NCI-H510A (cell line): ENCODE results near the gene OR1E2.
"Not testable (repeated sequence)": the region's sequence is repeated elsewhere in the genome, so short reads cannot be mapped to it uniquely, and the experiment has no call there.

Source experiments
- DNase-seq: peaks from one replicate; lab custom pipeline; 2025; lab: John Stamatoyannopoulos, UW

The OR1E2 gene, protein sequence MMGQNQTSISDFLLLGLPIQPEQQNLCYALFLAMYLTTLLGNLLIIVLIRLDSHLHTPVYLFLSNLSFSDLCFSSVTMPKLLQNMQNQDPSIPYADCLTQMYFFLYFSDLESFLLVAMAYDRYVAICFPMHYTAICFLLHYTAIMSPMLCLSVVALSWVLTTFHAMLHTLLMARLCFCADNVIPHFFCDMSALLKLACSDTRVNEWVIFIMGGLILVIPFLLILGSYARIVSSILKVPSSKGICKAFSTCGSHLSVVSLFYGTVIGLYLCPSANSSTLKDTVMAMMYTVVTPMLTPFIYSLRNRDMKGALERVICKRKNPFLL

DNA sequence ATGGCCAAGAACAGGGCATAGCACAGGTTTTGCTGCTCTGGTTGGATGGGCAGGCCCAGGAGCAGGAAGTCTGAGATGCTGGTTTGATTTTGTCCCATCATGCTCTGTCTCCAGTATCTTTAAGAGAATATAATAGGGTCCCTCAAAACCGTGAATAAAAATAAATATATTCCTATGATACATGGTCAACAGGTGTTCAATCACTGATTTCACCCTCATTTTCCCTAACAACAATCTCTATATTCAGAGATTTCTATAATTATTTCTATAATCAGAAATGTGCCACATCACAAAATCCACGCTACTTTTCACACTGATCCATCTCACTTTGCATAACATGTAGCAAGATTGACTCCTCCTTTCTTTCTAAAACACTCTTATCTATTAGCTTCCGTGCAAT lies at the start of gene OR1E2:
Gene OR1E2, minus strand, starts transcription at position 101 of the 400 bp plus-strand sequence. Its CDS starts 0 bp downstream, at position 101.
- no peak for DNase-seq

DNA sequence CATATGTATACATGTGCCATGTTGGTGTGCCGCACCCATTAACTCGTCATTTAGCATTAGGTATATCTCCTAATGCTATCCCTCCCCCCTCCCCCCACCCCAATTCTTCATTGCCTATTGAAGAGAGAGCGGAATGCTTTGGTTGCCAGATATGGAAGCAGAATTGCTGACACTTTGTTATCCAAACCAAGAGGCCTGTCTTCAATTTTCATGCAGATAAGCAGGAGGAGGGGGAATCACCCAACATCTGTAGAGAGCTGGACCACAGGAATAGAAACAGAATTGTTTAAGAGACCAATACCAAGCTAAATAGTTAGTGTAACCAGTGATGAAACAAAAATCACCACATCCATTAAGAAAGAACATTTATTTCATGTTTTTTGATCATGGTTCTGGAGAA lies 49.2 kb upstream of the OR1E2 start:
- no peak for DNase-seq

DNA sequence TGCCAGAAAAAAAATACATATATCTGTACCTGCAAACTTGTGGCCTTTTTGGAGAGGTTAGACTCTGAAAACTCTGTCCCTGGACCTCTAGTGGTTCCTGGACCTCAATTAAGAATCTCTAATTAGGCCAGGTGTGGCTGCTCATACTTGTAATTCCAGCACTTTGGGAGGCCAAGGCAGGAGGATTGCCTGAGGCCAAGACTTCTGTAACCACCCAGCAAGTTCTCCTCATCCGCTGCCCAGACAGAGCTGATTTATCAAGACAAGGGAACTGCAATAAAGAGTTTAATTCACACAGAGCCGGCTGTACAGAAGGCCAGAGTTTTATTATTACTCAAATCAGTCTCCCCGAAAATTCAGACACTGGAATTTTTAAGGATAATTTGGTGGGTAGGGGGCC lies 46.3 kb upstream of the OR1E2 start:
- no peak for DNase-seq

DNA sequence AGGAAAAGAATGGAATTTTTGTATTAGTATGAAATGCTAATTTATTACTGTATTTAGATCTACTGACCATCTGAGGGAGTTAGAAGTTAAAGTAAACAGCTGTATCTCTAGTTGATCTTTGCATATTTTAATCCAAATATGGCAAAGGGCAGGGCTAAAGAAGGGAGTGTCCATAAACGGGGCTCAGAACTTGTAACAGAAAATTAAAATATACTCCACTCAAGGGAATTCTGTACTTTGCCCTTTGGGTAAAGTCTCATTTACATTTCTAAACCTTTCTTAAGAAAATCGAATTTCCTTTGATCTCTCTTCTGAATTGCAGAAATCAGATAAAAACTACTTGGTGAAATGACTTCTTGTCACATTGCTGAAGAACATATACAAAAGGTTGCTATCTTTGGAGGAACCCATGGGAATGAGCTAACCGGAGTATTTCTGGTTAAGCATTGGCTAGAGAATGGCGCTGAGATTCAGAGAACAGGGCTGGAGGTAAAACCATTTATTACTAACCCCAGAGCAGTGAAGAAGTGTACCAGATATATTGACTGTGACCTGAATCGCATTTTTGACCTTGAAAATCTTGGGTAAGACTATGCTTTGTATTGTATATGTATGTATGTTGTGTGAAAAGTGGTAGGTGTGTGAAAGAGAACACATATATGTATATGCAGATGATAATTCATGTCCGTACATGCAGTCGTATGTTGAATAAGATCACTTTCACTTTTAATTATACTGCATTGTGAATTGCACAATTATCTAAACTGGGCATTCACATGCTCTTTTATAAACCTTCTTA lies 42.4 kb upstream of the OR1E2 start, which contains the start of gene ASPA:
Gene ASPA, plus strand, starts transcription at position 186 of the 799 bp plus-strand sequence. Its CDS starts 163 bp downstream, at position 349.
- DNase-seq, result no peak

DNA sequence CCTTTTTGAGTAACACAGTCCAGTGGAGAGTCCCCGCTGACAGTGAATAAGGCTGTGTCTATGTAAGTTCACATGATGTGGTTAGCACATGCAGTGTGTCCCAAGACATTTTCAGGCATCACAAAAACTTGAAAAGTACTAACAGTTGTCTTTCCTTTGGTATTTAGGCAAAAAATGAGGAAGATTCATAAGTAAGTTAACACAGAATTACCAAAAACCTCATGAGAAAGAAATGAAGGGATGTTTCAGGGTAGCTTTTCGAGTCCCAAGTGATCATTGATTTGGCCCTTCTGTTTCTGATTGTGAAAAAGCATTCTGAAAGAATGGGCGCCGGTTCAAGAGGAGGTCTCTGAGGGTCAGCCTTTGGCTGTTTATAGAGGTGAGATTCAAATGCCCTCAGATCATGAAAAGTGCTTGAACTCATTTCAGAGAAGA lies 41.6 kb upstream of the OR1E2 start:
- DNase-seq, result no peak

DNA sequence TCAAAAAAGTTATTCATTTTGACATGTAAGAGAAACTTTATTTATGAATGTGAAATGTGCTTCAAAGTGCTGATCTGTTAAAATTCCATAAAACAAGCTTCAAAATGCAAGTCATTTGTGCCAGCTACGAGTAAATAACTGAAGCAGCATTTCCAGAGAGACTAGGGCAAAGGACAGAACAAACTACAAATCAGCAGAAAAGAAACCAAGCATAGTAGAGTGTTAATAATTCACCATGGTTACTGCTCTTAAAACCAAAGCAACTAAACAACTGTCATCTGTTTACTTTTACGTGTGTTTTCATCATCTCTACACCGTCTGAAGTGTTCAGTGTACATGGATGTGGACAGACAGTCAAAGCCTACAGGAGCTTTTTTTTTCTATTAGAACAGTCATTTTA lies 40.6 kb upstream of the OR1E2 start:
- DNase-seq, result no peak

DNA sequence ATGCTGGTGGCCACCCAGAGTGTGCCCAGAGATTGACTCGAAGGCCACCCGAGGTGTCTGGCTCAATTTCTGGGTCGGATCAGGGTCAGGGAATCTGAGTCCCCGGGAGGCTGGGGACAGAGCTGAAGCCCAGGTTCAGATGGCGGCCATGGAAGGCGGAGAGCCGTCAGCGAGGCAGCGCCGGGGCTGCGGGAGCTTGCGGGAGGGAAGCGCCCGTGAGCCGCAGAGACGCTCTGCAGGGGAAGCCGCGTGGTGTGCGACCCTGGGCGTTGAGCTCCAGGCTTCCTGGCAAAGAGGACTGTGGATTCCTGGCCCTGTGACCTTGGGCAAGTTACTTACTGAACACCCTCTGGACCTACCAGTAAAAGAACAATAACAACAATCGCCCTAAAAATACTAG lies 38.5 kb upstream of the OR1E2 start:
- DNase-seq, result no peak

DNA sequence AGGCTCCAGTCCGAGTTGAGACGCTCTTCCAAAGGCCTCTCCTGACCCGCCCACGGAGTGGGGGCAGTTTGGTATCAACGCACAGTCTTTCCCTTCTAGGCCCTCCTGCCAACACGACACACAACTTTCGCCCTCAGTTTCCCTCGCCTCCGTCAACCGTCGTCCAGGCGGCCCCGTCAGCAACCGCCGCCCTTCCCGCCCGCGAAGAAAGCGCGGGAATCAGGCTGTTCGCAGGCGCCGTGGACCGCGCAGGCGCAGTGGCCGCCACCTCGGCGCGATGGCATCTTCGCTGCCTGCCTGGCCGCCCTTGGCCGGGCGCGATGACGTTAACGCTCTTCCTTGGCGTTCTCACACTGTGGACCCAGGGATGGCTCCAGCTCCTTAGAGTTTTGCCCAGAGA lies 38.0 kb upstream of the OR1E2 start, which contains the start of gene SPATA22:
Gene SPATA22, minus strand, starts transcription at position 221 of the 400 bp plus-strand sequence. CDS start 2,494 bp downstream, outside the sequence.
- no peak for DNase-seq

DNA sequence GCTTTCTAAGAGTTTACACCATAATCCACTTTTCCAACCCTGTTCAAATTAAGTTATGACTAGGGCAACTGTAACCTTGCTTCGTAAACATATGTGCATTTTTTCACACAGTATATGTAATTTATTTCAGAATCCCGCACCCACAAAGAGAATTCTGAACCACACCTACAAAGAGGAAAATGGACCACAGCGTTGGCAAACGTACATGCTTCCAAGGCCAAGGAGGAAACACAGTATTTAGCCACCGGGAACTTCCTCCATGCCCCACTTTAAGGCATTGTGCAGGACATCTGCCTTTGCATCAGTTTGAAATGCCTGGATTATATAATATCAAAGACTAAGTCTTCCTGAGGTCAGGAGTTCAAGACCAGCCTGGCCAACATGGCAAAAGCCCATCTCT lies 35.9 kb upstream of the OR1E2 start:
- no peak for DNase-seq

DNA sequence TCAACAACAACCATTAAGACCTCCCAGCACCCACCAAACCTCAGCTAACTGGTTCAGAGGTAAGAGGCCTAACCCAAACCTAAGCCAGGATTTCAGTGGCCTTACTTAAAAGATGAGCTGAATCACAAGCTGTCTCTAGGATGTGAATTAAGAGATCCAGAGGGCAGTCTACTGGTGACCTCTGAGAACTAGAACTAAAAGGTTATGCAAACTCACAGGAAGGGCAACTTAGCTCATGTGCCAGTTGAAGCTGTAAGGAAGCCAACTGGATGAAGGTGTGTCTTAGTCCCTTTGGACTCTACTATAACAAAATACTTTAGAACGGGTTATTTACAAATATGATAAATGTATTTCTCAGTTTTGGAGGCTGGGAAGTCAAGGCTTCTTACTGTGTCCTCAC lies 32.7 kb upstream of the OR1E2 start:
- DNase-seq, result not testable (repeated sequence)

DNA sequence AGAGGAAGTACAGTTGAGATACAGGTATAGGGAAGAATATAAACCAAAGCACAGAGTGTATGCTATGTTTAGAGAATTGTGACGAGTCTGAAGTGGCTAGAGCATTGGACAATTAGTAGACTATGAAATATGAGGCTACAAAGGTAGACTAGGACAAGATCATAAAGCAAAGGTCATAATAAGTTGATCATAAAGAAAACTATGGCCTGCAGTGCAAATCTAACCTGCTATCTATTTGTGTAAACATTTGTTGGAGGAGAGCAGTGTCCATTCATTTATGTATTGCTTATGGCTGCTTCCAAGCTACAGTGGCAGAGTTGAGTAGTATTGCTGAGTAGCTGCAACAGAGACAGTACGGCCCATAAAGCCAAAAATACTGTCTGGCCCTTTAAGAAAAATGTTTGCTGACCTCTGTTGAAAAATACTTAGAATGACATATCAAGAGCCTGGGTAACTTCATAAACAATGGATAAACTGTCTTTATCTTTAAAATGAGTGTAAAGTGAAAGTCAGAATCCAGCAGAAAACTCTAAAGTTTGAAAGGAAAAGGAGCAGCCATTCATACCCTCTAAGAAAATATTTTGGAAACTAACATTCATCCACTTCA lies 14.5 kb upstream of the OR1E2 start:
- DNase-seq, result no peak

DNA sequence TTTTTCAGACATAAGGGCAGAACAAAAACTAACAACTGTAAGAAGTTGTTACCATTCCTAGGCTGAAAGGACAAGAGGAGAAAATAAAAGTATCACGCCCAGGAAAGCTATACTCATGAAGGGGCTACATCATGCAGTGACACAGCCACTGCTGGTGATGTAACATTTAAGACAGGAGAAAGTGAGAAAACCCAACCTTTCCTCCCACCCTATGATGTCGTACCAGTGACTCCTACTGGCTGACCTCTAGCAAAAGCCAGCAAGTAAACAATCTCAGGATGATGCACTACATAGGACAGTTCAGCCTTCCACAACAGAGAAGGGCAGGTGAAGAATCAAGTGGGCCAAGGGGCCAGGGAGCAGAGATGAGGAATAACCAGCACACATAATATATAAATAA lies 14.0 kb upstream of the OR1E2 start:
- DNase-seq, result no peak

DNA sequence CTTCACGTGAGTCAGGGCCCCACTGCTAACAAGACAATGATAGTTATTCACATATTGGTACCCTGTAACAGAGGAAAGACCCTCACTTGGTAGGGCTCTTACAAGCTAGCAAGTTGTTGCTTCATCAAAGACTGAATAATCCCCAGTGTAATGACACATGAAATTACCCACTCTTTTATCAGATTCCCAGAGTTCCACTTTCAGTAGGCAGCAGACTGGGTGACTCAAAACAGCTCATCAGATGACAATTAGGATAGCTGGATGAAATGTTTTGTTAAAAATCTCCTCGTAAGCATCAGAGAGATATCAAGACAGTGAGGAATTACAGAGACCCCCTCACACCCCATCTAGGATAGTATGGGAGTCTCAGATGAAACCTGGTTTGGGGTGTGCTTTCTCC lies 6.8 kb upstream of the OR1E2 start:
- DNase-seq, result no peak

DNA sequence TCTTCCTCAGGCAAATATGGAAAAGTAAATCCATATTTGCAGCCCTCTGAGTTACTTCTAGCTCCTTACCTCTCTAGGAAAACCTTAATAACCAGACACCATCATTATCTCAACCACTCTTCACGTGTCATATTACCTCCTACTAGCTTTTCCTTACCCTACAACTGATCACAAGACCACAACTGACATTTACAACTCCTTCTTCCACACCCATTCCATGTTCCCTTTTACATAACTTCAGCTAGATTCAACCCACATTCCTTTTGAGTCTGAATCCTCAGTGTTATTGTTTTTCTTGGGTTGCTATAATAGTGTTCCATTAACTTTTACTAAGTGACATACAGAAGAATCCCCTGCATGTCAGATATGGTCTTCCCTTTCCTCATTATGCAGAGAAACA lies 4.7 kb upstream of the OR1E2 start:
- DNase-seq, result no peak

DNA sequence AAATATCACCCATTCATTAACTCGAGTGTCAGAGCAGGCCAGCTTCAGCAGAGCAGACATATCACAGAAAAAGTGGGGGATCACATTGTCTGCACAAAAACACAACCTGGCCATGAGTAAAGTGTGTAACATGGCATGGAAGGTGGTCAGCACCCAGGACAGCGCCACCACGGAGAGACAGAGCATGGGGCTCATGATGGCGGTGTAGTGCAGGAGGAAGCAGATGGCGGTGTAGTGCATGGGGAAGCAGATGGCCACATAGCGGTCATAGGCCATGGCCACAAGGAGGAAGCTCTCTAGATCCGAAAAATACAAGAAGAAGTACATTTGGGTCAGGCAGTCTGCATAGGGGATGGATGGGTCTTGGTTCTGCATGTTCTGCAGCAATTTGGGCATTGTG lies 426 bp downstream of the OR1E2 start:
- not testable (repeated sequence) for DNase-seq

DNA sequence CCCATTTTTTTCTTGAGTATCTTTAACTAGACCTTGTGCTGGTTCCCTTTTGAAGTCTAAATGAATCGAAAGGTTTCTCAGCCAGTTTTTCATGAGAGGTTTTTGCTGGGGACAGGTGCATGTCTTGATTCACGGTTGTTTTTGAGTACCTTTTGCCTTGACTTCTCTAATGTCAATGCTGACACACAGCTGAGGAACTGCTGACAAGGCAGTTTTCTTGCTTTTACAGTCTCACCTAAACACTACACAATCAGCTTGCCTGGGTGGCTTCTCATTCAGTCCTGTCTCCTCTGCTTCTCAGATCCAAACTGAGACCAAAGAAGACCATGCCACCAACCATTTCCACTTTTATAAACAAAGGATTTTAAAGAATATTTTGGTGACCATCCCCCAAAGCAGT lies 15.4 kb downstream of the OR1E2 start:
- no peak for DNase-seq

DNA sequence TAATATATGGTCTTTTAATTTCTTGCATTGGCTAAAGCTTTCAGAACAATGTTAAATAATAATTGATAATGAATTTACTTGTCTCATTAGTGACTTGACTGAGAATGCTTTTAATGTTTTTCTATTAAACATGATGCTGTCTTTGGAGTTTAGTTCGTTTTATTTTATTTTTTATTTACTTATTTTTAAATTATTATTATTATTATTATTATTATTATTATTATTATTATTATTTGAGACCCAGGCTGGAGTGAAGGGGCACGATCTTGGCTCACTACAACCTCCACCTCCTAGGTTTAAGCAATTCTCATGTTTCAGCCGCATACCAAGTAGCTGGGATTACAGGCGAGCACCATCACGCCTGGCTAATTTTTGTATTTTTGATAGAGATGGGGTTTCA lies 18.0 kb downstream of the OR1E2 start:
- no peak for DNase-seq

DNA sequence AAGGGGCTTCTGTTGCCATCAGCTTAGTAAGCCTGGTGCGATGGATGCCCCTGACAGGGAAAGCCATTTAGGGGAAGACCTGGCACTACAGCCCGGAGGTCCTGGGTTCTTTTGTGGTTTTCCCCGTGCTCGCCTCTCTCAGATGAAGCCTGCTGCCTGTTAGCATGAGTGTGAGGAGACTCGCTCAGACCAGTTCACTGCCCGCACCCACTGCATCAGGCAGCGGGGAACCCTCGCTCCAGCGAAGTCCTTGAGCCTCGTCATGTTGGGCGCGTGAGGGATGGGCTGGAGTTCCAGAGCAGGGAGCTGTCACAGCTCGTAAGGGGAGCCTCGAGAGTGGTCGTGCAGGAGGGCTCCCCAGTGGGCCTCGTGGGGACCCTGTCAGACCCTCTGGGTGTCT lies 21.4 kb downstream of the OR1E2 start:
- DNase-seq, result not testable (repeated sequence)

DNA sequence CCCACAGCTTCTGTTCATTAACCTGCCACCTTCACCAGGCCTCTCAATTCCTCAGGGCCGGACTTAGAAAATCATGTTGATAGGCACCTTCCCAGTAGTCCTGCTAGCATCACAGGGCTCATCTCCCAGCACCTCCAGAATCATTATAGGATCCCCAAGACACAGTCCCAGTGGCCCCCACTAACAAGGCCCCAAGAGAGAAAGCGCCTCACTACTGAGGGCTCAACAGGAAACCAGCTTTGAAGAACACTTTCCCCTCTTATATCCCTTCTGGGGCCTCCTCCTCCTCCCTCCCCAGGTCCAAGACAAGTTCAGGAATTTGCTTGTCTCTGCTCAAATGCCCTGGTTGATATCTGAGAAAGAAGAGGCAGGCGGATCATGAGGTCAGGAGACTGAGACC lies 22.6 kb downstream of the OR1E2 start, which contains the start of gene OR3A3:
Gene OR3A3, plus strand, starts transcription at position 301 of the 400 bp plus-strand sequence.
- no peak for DNase-seq

DNA sequence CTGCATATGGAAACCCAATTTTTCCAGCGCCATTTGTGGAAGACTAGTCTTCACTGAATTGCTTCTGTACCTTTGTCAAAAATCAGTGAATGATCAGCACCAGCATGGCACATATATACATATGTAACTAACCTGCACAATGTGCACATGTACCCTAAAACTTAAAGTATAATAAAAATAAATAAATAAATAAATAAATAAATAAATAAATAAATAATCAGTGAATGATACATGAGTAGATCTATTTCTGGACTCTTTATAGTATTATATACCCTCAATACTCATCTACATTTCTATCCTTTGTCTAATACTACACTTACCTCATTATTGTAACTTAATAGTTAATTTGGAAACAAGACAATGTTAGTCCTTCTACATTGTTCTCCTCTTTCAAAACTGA lies 29.8 kb downstream of the OR1E2 start:
- DNase-seq, result not testable (repeated sequence)

DNA sequence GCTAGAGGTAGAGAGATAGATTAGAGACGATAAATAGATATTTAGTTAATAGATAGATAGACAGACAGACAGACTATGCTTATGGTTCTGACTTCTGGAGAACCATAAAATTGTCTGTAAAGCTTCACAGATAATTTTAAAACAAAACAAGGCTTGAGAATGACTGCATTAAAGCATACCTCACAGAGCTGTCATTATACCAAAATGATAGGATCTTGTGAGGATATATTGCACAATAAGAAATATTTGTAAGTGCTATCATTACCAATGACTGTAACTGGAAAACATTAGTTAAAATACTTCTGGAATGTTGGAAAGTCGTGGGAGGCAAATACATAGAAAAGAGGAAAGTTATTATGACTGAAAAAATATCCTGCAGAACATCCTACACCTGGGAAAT lies 31.9 kb downstream of the OR1E2 start:
- DNase-seq, result no peak

DNA sequence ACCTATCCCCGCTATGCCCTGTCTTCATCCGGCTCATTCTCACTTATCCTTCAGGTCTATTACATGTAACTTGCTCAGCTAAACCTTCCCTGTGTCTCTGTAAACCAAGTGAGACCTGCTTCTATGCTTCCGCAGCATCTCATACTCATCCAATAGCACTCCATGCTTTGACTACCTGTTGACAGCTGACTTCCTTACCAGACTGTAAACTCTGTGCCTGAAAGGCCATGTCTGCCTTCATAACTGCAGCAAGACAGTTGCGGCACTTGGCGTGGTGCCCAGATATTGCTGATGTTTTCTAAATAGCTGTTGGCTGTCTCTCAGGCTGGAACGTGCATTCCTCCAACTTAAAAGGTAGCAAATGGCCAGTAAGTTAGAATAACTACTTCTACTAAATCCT lies 33.6 kb downstream of the OR1E2 start:
- DNase-seq, result no peak

DNA sequence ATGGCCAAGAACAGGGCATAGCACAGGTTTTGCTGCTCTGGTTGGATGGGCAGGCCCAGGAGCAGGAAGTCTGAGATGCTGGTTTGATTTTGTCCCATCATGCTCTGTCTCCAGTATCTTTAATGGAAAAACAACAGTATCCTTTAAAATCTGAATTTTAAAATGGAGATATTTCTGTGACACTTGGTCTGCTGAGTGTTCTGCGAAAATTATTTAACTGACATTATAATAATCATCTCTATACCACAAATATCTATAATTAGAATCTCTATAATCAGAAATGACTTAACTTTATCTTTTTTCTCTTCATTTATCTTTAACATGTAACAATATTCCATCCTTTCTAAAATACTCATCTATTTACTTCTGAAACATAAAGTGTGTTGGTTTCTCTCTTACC lies 35.3 kb downstream of the OR1E2 start, which contains the start of gene OR1E1:
Gene OR1E1, minus strand, starts transcription at position 101 of the 400 bp plus-strand sequence. Its CDS starts 0 bp downstream, at position 101.
- no peak for DNase-seq
